Measurements from ENCODE around the gene COBL.
"Not testable (repeated sequence)": the region's sequence is repeated elsewhere in the genome, so short reads cannot be mapped to it uniquely, and the experiment has no call there.

The COBL gene

GRCh38 chr7:50990214-50990613, 326.4 kb downstream of the COBL start:
- not testable (repeated sequence) for DNase-seq (ENCODE audit: low spot score)

DNA sequence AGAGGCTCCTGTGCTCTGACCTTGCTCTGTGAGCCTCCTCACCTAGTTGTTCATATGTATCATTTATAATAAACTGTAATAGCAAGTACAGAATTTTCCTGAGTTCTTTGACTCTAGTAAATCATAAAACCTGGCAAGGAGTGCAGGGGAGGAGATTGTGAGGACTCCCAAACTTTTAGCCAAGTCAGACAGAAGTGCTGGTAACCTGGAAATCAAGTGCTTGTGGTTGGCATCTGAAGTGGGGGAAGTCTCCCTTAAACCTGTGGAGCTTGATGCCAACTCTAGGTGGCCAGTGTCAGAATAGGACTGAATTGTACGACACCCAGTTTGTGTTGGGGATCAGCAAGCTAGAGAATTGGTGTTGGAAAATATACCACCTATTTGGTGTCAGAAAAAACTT, 327.6 kb downstream of the COBL start:
- no peak for DNase-seq (ENCODE audit: low spot score)

- DNase-seq (ENCODE audit: low spot score) = no peak
Observed at GRCh38 chr7:50988465-50988864, 328.1 kb downstream of the COBL start.

DNA sequence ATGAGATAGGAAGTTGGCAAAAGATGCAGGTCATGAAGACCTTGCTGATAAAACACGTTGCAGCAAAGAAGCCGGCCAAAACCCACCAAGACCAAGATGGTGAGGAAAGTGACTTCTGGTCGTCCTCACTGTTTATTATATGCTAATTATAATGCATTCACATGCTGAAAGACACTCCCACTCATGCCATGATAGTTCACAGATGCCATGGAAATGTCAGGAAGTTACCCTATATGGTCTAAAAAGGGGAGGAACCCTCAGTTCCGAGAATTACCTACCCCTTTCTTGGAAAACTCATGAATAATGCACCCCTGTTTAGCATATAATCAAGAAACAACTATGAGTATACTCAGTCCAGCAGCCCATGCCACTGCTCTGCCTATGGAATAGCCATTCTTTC, 331.5 kb downstream of the COBL start:
- DNase-seq (ENCODE audit: low spot score) = no peak

DNA sequence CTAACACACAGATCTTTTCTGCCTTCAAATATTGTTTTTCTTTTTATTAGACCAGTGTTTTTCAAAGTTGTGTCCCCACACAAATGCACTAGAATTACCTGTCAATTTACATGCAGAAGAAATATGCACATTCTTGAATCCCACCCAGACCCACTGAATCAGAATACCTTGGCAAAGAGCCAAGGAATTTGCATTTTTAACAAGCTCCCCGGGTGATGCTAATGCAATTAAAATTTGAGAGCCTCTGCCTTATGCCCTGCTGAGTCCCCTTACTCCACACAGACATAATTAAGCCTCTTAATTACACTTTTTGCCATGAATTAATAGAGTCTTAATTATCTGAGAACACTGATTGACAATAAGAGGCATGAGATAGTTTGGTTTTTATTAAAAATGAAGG, 332.8 kb downstream of the COBL start:
- DNase-seq (ENCODE audit: low spot score) = no peak

- no peak for DNase-seq (ENCODE audit: low spot score)
Observed at GRCh38 chr7:50982626-50983025, 334.0 kb downstream of the COBL start.

DNA sequence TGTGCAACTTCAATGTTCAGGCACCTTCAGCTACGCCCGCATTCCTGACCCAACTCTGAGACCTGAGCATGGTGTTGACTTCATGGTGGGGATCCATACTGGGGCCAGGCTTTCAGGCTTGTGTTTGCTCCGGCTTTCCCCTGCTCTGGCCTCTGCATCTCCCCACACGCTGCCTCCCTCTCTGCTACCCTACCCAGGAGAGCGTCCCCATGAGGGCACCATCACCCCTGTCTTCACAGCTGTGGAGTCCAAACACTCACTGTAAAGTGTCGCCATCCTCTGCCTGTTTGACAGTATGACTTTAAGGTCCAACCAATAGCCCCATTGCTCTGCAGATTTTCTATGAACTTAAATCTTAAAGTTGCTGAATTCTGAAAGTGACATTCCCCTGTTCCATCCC, 334.9 kb downstream of the COBL start:
- DNase-seq (ENCODE audit: low spot score) = no peak

DNA sequence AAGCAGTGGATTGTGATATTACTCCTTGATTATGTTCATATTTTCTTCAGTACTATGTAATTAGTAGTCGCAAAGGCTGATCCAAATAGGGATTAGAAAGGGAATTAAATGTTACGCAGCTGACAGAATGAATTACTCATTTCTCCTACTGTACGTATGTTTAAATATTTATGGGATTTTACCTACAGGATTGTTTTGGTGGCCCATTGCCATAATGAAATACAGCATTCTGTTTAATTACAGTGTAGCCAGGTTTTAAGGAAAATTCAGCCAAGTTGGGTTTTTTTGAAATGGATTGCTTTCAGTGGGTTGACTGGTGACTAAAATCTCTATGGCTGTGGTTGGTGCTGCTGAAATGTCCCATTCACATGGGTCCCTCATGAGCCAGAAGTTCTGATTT, 336.2 kb downstream of the COBL start:
- no peak for DNase-seq (ENCODE audit: low spot score)

- DNase-seq (ENCODE audit: low spot score) = no peak
Observed at GRCh38 chr7:50978633-50979215, 337.9 kb downstream of the COBL start.

- DNase-seq (ENCODE audit: low spot score) = no peak
Observed at GRCh38 chr7:50977421-50977820, 339.2 kb downstream of the COBL start.

DNA sequence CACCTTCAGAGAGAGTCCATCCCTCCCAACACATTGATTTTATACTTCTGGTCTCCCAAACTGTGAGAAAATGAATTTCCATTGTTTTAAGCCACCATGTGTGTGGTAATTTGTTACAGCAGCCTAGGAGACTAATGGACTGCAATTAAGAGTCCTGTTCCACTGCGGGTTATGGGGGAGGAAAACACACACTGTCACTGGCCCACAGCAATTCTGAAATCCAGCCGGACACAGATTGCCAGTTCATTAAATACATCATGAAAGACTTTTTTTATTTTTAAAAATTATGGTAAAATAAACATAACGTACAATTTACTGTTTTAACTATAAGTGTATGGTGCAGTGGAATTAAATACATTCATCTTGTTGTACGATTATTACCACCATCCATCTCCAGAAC, 340.5 kb downstream of the COBL start:
- DNase-seq (ENCODE audit: low spot score) = no peak

- no peak for DNase-seq (ENCODE audit: low spot score)
Observed at GRCh38 chr7:50974240-50974639, 342.4 kb downstream of the COBL start.

GRCh38 chr7:50973814-50974213, 342.8 kb downstream of the COBL start:
- no peak for DNase-seq (ENCODE audit: low spot score)

GRCh38 chr7:50970092-50970491, 346.5 kb downstream of the COBL start:
- no peak for DNase-seq (ENCODE audit: low spot score)

All from kidney capillary endothelial cell (primary cell).